GM19025 (cell line): ENCODE measurements around the gene KCNQ1.

Experiments
- ATAC-seq: cut with Tn5 transposase; IDR thresholded peaks from one replicate; pipeline ENCODE4 v1.9.1; 2021; ENCODE audit warnings: mild to moderate bottlenecking, low read depth, moderate library complexity; ENCODE audit not compliant: unreplicated experiment

The KCNQ1 gene

GRCh38 chr11:2423157-2424025 is 21.4 kb upstream of the KCNQ1 start:
- no peak for ATAC-seq

- ATAC-seq, result no peak
These were observed 19.9 kb upstream of the KCNQ1 start for GRCh38 chr11:2424811-2425495.

GRCh38 chr11:2425506-2425905 is 19.3 kb upstream of the KCNQ1 start:
- no peak for ATAC-seq

- ATAC-seq, result no peak
These were observed 18.6 kb upstream of the KCNQ1 start for GRCh38 chr11:2426221-2426620.

- no peak for ATAC-seq
These were observed 17.8 kb upstream of the KCNQ1 start for GRCh38 chr11:2426826-2427521.

GRCh38 chr11:2427721-2428321 is 17.0 kb upstream of the KCNQ1 start:
- no peak for ATAC-seq

GRCh38 chr11:2428322-2428795 is 16.4 kb upstream of the KCNQ1 start:
- no peak for ATAC-seq

- ATAC-seq, result no peak
These were observed 13.4 kb upstream of the KCNQ1 start for GRCh38 chr11:2431395-2431794.

GRCh38 chr11:2432171-2432621 is 12.6 kb upstream of the KCNQ1 start:
- ATAC-seq, result no peak

GRCh38 chr11:2432628-2433071 is 12.2 kb upstream of the KCNQ1 start:
- ATAC-seq, result no peak

- ATAC-seq, result no peak
These were observed 11.5 kb upstream of the KCNQ1 start for GRCh38 chr11:2433106-2433925.

GRCh38 chr11:2434008-2434407 is 10.8 kb upstream of the KCNQ1 start:
- ATAC-seq, result no peak

- no peak for ATAC-seq
These were observed 10.1 kb upstream of the KCNQ1 start for GRCh38 chr11:2434506-2435255.

GRCh38 chr11:2435288-2436012 is 9.4 kb upstream of the KCNQ1 start:
- no peak for ATAC-seq

- no peak for ATAC-seq
These were observed 8.7 kb upstream of the KCNQ1 start for GRCh38 chr11:2436013-2436520.

- ATAC-seq, result no peak
These were observed 8.2 kb upstream of the KCNQ1 start for GRCh38 chr11:2436521-2437031.

- no peak for ATAC-seq
These were observed 7.3 kb upstream of the KCNQ1 start for GRCh38 chr11:2437516-2437915.

GRCh38 chr11:2439820-2440219 is 5.0 kb upstream of the KCNQ1 start:
- ATAC-seq, result no peak
